Bronchial epithelial cell (primary cell): Measurements from ENCODE around the gene KAT6B. TPM values are rescaled to one million over a fixed set of nuclear protein-coding genes. Genes with fewer than 3 reads are reported as not detected.

Experiments used
- DNase-seq: peaks from one replicate; pipeline ENCODE4 v3.0.0-alpha.2; 2010; ENCODE audit warnings: low read depth
- FAIRE-seq: peaks from 2 replicates; lab custom pipeline; 2011; peaks lifted over from hg19 to GRCh38; lab: Jason Lieb, UNC
- H3K27me3 ChIP-seq: 2 replicates; pipeline ENCODE4 v1.5.1; 2011; ENCODE audit warnings: low read length; ENCODE audit not compliant: control insufficient read depth, insufficient read depth
- H3K36me3 ChIP-seq: 2 replicates; pipeline ENCODE4 v1.5.1; 2011; ENCODE audit warnings: low read length; ENCODE audit not compliant: control insufficient read depth, insufficient read depth
- H3K4me3 ChIP-seq: 2 replicates; pipeline ENCODE4 v1.5.1; 2011; ENCODE audit warnings: mild to moderate bottlenecking, low read depth, low read length, control low read depth
- CTCF ChIP-seq: IDR thresholded peaks from 2 replicates; pipeline ENCODE4 v1.5.1; 2011; ENCODE audit warnings: mild to moderate bottlenecking, moderate library complexity, low read length, control low read depth, inconsistent platforms; ENCODE audit not compliant: insufficient read depth, severe bottlenecking
- total RNA-seq: library from RNA; depleted of rRNA; stranded (reverse); fragments of >200 nt; gene quantifications from 2 replicates; pipeline ENCODE4 v1.2.1, GENCODE V29; 2014

Gene KAT6B
- total RNA-seq, 1 donor from 2014 or later: 8.7 TPM

GRCh38 chr10:75003891-75004290 is 177.5 kb downstream of the KAT6B start:
- FAIRE-seq: no peak
- no peak overlapping the region for H3K4me3 ChIP-seq
- no peak for TF ChIP-seq CTCF
- no peak for DNase-seq
- no peaks in the 10 kb centered on the region for H3K27me3 ChIP-seq
- H3K36me3 ChIP-seq: no peaks in the 10 kb centered on the region

- DNase-seq: no peak
- Histone ChIP-seq H3K4me3 (no peak overlapping the region), H3K27me3 (no peaks in the 10 kb centered on the region), H3K36me3 (peaks cover 1% of the 10 kb centered on the region)
- FAIRE-seq: no peak
- TF ChIP-seq CTCF: no peak
Measured at GRCh38 chr10:75007646-75008045, 181.2 kb downstream of the KAT6B start.

GRCh38 chr10:75008952-75009351 is 182.6 kb downstream of the KAT6B start:
- H3K27me3 ChIP-seq: no peaks in the 10 kb centered on the region
- DNase-seq (no peak), FAIRE-seq (no peak)
- TF ChIP-seq CTCF: no peak
- H3K36me3 ChIP-seq: peaks cover 1% of the 10 kb centered on the region
- H3K4me3 ChIP-seq: no peak overlapping the region

GRCh38 chr10:75009426-75009825 is 183.0 kb downstream of the KAT6B start:
- no peak overlapping the region for H3K4me3 ChIP-seq
- H3K27me3 ChIP-seq: no peaks in the 10 kb centered on the region
- FAIRE-seq (no peak), DNase-seq (no peak)
- H3K36me3 ChIP-seq: peaks cover 1% of the 10 kb centered on the region
- TF ChIP-seq CTCF: no peak

- Histone ChIP-seq H3K27me3 (no peaks in the 10 kb centered on the region), H3K4me3 (no peak overlapping the region), H3K36me3 (peaks cover 1% of the 10 kb centered on the region)
- no peak for TF ChIP-seq CTCF
- no peak for DNase-seq
- FAIRE-seq: no peak
Measured at GRCh38 chr10:75010373-75010772, 184.0 kb downstream of the KAT6B start.

GRCh38 chr10:75011221-75011620 is 184.8 kb downstream of the KAT6B start:
- DNase-seq (no peak), FAIRE-seq (no peak)
- Histone ChIP-seq H3K27me3 (no peaks in the 10 kb centered on the region), H3K36me3 (peaks cover 1% of the 10 kb centered on the region), H3K4me3 (no peak overlapping the region)
- TF ChIP-seq CTCF: no peak
